GM23248 (cell line): ENCODE results near the gene GSTM2. TPM values are rescaled to one million over a fixed set of nuclear protein-coding genes. Genes with fewer than 3 reads are reported as not detected.
A peak's percentile ranks its signal among the peaks of the same experiment; 100 is the strongest.

Experiments
- DNase-seq: peaks from one replicate; pipeline ENCODE4 v3.0.0-alpha.2; 2015
- H2AFZ ChIP-seq: fragments of 200-600 bp; sonication (generic); 2 replicates; pipeline ENCODE4 v1.6.1; 2016; ENCODE audit warnings: antibody characterized with exemption
- H3F3A ChIP-seq: fragments of 200-600 bp; sonication (generic); 2 replicates; pipeline ENCODE4 v1.6.1; 2016; ENCODE audit warnings: mild to moderate bottlenecking, antibody characterized with exemption, mixed run types; ENCODE audit not compliant: insufficient read depth
- H3K27ac ChIP-seq: fragments of 200-600 bp; sonication (generic); 2 replicates; pipeline ENCODE4 v1.5.1; 2016; ENCODE audit warnings: mild to moderate bottlenecking
- H3K27me3 ChIP-seq: fragments of 200-600 bp; sonication (generic); replicated peaks from 2 replicates; pipeline ENCODE4 v1.6.1; 2016; ENCODE audit warnings: mild to moderate bottlenecking; ENCODE audit not compliant: insufficient read depth
- H3K36me3 ChIP-seq: fragments of 200-600 bp; sonication (generic); 2 replicates; pipeline ENCODE4 v1.6.1; 2016; ENCODE audit warnings: low read depth, mild to moderate bottlenecking
- H3K4me1 ChIP-seq: fragments of 200-600 bp; sonication (generic); 2 replicates; pipeline ENCODE4 v1.6.1; 2016; ENCODE audit warnings: mild to moderate bottlenecking; ENCODE audit not compliant: insufficient read depth
- H3K4me2 ChIP-seq: fragments of 200-600 bp; sonication (generic); one replicate; pipeline ENCODE4 v1.6.1; 2016; ENCODE audit warnings: mild to moderate bottlenecking; ENCODE audit not compliant: unreplicated experiment
- H3K4me3 ChIP-seq: fragments of 200-600 bp; sonication (generic); 2 replicates; pipeline ENCODE4 v1.5.1; 2016; ENCODE audit warnings: mild to moderate bottlenecking
- H3K79me2 ChIP-seq: fragments of 200-600 bp; sonication (generic); 2 replicates; pipeline ENCODE4 v1.6.1; 2016; ENCODE audit warnings: mild to moderate bottlenecking; ENCODE audit not compliant: insufficient read depth
- H3K9ac ChIP-seq: fragments of 200-600 bp; sonication (generic); 2 replicates; pipeline ENCODE4 v1.6.1; 2016; ENCODE audit warnings: mild to moderate bottlenecking
- H3K9me2 ChIP-seq: fragments of 200-600 bp; sonication (generic); 2 replicates; pipeline ENCODE4 v1.6.1; 2016; ENCODE audit warnings: mixed run types, mild to moderate bottlenecking, moderate library complexity; ENCODE audit not compliant: insufficient read depth
- H3K9me3 ChIP-seq: fragments of 200-600 bp; sonication (generic); one replicate; pipeline ENCODE4 v1.6.1; 2017; ENCODE audit warnings: low read depth
- H4K20me1 ChIP-seq: fragments of 200-600 bp; sonication (generic); 2 replicates; pipeline ENCODE4 v1.6.0; 2016; ENCODE audit not compliant: insufficient read depth
- EZH2 ChIP-seq: fragments of 200-600 bp; sonication (generic); IDR thresholded peaks from 2 replicates; pipeline ENCODE4 v1.6.1; 2018; ENCODE audit warnings: antibody characterized with exemption, mild to moderate bottlenecking; ENCODE audit not compliant: insufficient read depth, poor library complexity, severe bottlenecking
- EZH2phosphoT487 ChIP-seq: fragments of 200-600 bp; sonication (generic); IDR thresholded peaks from 2 replicates; pipeline ENCODE4 v1.6.1; 2018; ENCODE audit warnings: antibody characterized with exemption, moderate library complexity, mild to moderate bottlenecking, low read depth; ENCODE audit not compliant: insufficient read depth
- WGBS, 2 experiments: methylation state at CpG; one replicate each; pipeline ENCODE4 v1.1.6; 2015 to 2017; ENCODE audit warnings: low lambda C conversion rate in 2 of 2, low coverage in 1 of 2; ENCODE audit errors: missing lambda C conversion rate in 2 of 2; 5-methylcytosine and 5-hydroxymethylcytosine counted together
- in situ Hi-C: fragments of 300-500 bp; cut with MboI; formaldehyde crosslinking; loops from 2 replicates; pipeline ENCODE4 v1.15.0; 2020
- polyA plus RNA-seq: library from polyadenylated mRNA; unstranded; fragments of >200 nt; fragmentation: Nextera tagmentation; extraction: Ambion mirVana; gene quantifications from 2 replicates; pipeline ENCODE4 v1.2.1, GENCODE V29; 2016
- total RNA-seq: library from RNA; depleted of rRNA; stranded (reverse); fragments of >200 nt; shearing (Covaris generic); gene quantifications from 2 replicates; pipeline ENCODE4 v1.2.3, GENCODE V29; 2014

Gene GSTM2
- total and polyA plus RNA-seq, 2 experiments from 2014 or later: 19.7 to 41.2 TPM

DNA sequence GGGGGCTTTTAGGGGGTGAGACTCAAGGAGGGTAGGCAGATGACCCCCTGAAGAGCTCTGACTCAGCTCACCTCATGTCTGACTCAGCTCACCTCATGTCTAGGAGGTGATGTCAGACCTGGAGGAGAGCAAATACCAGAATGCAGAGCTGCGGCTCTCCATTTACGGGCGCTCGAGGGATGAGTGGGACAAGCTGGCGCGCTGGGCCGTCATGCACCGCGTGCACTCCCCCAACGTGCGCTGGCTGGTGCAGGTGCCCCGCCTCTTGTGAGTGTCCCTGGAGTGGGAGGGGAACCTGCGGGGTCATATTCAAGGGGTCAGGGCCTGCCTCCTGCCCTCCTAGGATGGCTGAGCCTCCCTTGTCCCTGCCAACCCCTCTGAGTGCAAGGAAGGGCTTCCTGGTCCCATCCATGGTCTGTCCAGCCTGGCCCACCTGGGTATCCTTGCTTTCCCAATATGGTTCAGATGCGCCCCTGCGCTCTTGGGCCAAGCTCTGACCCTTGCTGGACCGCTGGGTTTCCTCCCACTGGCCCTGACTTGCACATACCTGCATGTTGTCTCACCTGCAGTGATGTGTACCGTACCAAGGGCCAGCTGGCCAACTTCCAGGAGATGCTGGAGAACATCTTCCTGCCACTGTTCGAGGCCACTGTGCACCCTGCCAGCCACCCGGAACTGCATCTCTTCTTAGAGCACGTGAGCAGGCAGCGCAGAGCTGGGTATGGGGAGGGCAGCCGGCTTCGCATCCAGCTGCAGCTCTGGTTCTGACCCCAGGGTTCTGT lies 39.1 kb upstream of the GSTM2 start:
- Histone ChIP-seq H3K4me2 (no peak overlapping the region), H3K9ac (no peak overlapping the region), H3K4me1 (peaks cover 10% of the 10 kb centered on the region; the same call in 1 of the 2 replicates), H2AFZ (no peak overlapping the region), H3K27ac (no peak overlapping the region), H3F3A (peaks cover 9% of the 10 kb centered on the region; the same call in 1 of the 2 replicates), H3K9me2 (no peaks in the 10 kb centered on the region), H3K36me3 (peaks cover 16% of the 10 kb centered on the region; the same call in 1 of the 2 replicates), H4K20me1 (no peaks in the 10 kb centered on the region; the same call in 1 of the 2 replicates), H3K9me3 (no peaks in the 10 kb centered on the region), H3K4me3 (no peak overlapping the region), H3K79me2 (peaks cover 27% of the 10 kb centered on the region), H3K27me3 (no peaks in the 10 kb centered on the region)
- in situ Hi-C loops: loop anchor here (5.0 kb wide), 1 partner anchor 81 kb away; the partner anchor contains the start of gene GNAI3
- peak; percentile 54 for DNase-seq
- TF ChIP-seq EZH2 (no peak), EZH2phosphoT487 (no peak)
- 77 to 86% methylated on average over 22 to 23 of the region's 23 CpGs for WGBS, 2 experiments

DNA sequence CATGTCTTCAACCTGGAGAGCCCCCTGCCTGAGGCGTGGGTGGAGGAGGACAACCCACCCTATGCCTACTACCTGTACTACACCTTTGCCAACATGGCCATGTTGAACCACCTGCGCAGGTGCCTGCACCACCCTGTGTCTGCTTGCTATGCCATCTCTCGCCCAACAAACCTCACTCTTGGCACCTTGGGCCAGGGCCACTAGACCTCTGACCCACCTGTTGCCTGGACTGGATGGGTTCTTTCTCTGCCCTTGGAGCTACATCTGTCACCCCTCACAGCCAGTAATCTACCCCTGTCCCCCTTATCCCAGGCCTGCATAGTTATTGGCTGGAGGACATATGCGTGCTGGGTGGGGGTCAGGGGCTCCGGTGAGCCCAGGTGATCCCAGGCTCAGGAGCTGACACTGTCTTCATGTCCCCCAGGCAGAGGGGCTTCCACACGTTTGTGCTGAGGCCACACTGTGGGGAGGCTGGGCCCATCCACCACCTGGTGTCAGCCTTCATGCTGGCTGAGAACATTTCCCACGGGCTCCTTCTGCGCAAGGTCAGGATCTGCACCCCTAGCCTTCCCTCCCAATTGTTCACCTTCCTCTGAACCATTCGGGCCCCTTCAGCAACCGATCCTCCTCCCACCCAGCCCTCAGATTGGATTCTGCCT lies 38.4 kb upstream of the GSTM2 start:
- Histone ChIP-seq H3K79me2 (peaks cover 19% of the 10 kb centered on the region), H4K20me1 (no peaks in the 10 kb centered on the region), H3K9ac (no peak overlapping the region), H3K9me2 (no peaks in the 10 kb centered on the region), H3K4me1 (peaks cover 2% of the 10 kb centered on the region; the same call in 1 of the 2 replicates), H3K4me2 (no peak overlapping the region), H3K36me3 (peaks cover 16% of the 10 kb centered on the region; the same call in 1 of the 2 replicates), H3K9me3 (no peaks in the 10 kb centered on the region), H3K27me3 (no peaks in the 10 kb centered on the region), H3K27ac (no peak overlapping the region), H3K4me3 (no peak overlapping the region), H2AFZ (no peak overlapping the region), H3F3A (peaks cover 9% of the 10 kb centered on the region; the same call in 1 of the 2 replicates)
- in situ Hi-C loops: loop anchor here (5.0 kb wide), 1 partner anchor 82 kb away; the partner anchor contains the start of gene GNAI3
- TF ChIP-seq EZH2: no peak
- no peak for TF ChIP-seq EZH2phosphoT487
- WGBS, 2 experiments: 90 to 92% methylated on average over 10 of the region's 10 CpGs
- no peak for DNase-seq

DNA sequence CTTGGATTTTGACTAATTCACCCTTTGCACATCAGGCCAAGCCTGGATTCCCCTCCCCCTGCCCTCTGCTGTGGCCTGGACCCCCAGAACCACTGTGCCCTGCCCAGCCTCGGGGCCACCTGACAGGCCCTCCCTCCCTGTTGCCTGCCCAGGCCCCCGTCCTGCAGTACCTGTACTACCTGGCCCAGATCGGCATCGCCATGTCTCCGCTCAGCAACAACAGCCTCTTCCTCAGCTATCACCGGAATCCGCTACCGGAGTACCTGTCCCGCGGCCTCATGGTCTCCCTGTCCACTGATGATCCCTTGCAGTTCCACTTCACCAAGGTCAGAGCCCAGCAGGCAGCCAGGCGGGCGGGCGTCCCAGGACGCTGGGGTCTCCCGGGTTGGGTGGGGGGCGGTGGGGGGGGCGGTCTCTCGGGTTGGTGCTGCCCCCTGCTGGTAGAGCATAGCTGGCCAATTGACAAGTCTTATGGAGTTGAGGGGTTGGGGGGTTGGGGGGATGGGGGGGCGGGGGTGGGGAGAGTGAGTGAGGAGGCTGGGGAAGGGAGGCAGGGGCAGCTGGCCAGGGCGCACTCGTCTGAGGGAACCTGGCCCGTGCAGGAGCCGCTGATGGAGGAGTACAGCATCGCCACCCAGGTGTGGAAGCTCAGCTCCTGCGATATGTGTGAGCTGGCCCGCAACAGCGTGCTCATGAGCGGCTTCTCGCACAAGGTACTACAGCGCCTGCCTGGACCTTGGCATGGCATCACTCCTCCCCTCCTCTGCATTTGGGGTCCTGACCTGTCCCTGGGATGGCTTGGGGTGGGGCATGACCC lies 37.6 kb upstream of the GSTM2 start:
- TF ChIP-seq EZH2: no peak
- TF ChIP-seq EZH2phosphoT487: no peak
- Histone ChIP-seq H3K9ac (no peak overlapping the region), H3K9me2 (no peaks in the 10 kb centered on the region), H3K9me3 (no peaks in the 10 kb centered on the region), H3K79me2 (peaks cover 11% of the 10 kb centered on the region), H4K20me1 (no peaks in the 10 kb centered on the region), H3K36me3 (peaks cover 16% of the 10 kb centered on the region; the same call in 1 of the 2 replicates), H3K4me1 (no peaks in the 10 kb centered on the region), H3K4me2 (no peak overlapping the region), H2AFZ (no peak overlapping the region), H3K4me3 (no peak overlapping the region), H3K27ac (no peak overlapping the region), H3F3A (peaks cover 13% of the 10 kb centered on the region), H3K27me3 (no peaks in the 10 kb centered on the region)
- 82 to 86% methylated on average over 25 to 30 of the region's 30 CpGs for WGBS, 2 experiments
- DNase-seq: no peak
- in situ Hi-C loops: no loop called here

- Histone ChIP-seq H3K36me3 (peaks cover 16% of the 10 kb centered on the region; the same call in 1 of the 2 replicates), H3K9me2 (no peaks in the 10 kb centered on the region), H3K27ac (no peak overlapping the region), H3F3A (peaks cover 20% of the 10 kb centered on the region), H3K4me2 (no peak overlapping the region), H3K4me3 (no peak overlapping the region), H3K79me2 (peaks cover 4% of the 10 kb centered on the region), H3K9ac (no peak overlapping the region), H3K4me1 (peaks cover 5% of the 10 kb centered on the region), H3K27me3 (no peaks in the 10 kb centered on the region), H2AFZ (no peak overlapping the region), H4K20me1 (no peaks in the 10 kb centered on the region), H3K9me3 (no peaks in the 10 kb centered on the region)
- no peak for DNase-seq
- 95 to 99% methylated on average over 8 to 14 of the region's 14 CpGs for WGBS, 2 experiments
- in situ Hi-C loops: no loop called here
- no peak for TF ChIP-seq EZH2
- TF ChIP-seq EZH2phosphoT487: no peak
These were observed 36.9 kb upstream of the GSTM2 start for GRCh38 chr1:109630898-109631512.
